ENCODE data around the gene MAU2. TPM values are rescaled to one million over a fixed set of nuclear protein-coding genes. Genes with fewer than 3 reads are reported as not detected.

MAU2 gene
- total RNA-seq, 2 experiments from 2014 or later = 67.0 to 67.4 TPM

DNA sequence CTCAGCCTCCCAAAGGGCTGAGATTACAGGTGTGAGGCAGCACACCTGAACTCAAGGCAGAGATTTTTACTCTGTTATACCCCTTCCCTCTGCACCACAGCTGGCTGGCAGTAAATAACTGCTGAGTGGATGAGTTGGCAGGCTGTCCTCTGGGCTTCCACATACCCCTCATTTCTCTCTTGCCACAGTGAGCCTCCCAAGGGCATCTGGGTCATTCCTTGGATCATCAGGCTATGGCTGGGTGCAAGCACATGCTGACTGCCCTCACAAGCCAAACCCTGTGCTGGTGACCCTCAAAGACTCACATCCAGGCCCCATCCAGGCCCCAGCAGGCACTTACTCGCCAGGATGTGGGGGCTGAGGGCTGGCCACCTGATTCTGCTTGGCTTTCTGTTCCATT, 4.5 kb upstream of the MAU2 start:
- no peak overlapping the region for H3K27ac Mint-ChIP-seq
- no peak for ATAC-seq
- POLR2A ChIA-PET = no interaction called here
- no peak overlapping the region for H3K4me3 Mint-ChIP-seq
- H3K4me1 Mint-ChIP-seq (ENCODE audit: low read depth) = peaks cover 21% of the 10 kb centered on the region
- CTCF ChIA-PET = interaction anchor here (1.1 kb wide), 1 partner anchor 173 kb away, joined by 3 read pairs; no protein-coding TSS in a partner anchor
- H3K9me3 Mint-ChIP-seq (ENCODE audit: insufficient read depth) = no peaks in the 10 kb centered on the region
- no peak for DNase-seq
- peaks cover 35% of the 10 kb centered on the region for H3K36me3 Mint-ChIP-seq (ENCODE audit: low read depth)
- no peaks in the 10 kb centered on the region for H3K27me3 Mint-ChIP-seq (ENCODE audit: low read depth)

DNA sequence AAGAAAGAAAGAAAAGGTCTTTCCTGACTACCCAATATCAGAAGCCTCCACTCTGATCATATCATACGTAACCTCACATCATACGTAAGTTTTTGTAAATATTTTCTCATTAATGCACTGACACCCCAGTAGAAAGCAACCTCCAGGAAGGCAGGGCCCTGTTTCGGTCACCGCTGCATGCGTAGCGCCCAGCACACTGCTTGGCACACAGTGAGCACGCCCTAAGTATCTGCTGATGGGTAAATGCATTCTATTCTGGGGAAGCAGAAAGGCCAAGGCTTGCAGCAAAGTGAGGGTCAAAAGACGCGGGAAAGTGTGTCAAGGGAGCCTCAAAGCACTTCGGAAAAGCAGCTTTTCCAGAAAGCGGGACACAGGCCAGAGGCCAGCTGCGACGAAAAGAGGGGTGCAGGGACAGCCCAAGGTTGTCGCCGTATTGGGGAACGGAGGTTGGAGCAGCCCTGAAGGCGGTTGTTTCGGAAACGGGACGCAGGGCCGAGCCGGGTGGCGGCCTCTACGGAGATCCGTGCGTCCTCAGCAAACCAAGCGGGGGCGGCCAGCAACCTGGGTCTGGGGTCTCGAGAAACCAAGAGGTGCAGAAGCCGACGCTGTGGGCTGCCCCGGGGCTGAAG, 783 bp upstream of the MAU2 start:
- H3K4me1 Mint-ChIP-seq (ENCODE audit: low read depth) = peaks cover 37% of the 10 kb centered on the region
- peaks cover 41% of the 10 kb centered on the region for H3K36me3 Mint-ChIP-seq (ENCODE audit: low read depth)
- ATAC-seq (peak; percentile 6), DNase-seq (peak; percentile 26)
- peak overlapping the region; percentile 100 for H3K27ac Mint-ChIP-seq
- H3K27me3 Mint-ChIP-seq (ENCODE audit: low read depth) = no peaks in the 10 kb centered on the region
- peak overlapping the region; percentile 97 for H3K4me3 Mint-ChIP-seq
- no peaks in the 10 kb centered on the region for H3K9me3 Mint-ChIP-seq (ENCODE audit: insufficient read depth)
- POLR2A ChIA-PET = no interaction called here
- CTCF ChIA-PET = no interaction called here

DNA sequence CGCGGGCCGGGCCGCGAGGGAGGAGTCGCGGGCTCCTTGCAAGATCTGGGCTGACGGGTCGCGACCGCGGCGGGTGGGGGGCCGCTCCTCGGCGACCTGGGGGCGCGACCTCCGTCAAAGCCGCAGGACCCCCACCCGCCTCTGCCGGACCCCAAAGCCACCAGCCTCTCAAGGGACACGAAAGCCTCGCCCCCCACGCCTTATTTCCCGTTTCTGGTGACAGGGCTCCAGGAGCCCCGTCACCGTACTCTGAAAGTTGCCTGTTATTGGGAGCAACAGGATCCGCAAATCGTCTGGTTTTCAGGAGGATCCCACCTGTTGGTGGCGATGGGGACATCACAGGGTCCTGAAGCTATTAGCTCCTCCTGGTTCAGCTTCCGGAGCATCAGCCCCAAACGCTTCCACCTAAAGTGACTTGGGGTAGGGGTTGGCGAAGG, 530 bp downstream of the MAU2 start:
- ATAC-seq (no peak), DNase-seq (peak; percentile 28)
- no peaks in the 10 kb centered on the region for H3K9me3 Mint-ChIP-seq (ENCODE audit: insufficient read depth)
- H3K4me3 Mint-ChIP-seq = peak overlapping the region; percentile 97
- peaks cover 35% of the 10 kb centered on the region for H3K4me1 Mint-ChIP-seq (ENCODE audit: low read depth)
- peak overlapping the region; percentile 100 for H3K27ac Mint-ChIP-seq
- POLR2A ChIA-PET = interaction anchor here (0.7 to 1.7 kb wide), 4 partner anchors 12 to 257 kb away, joined by 3 to 5 read pairs (median 4); partner anchors contain the start of genes NDUFA13, SLC25A42 and TSSK6
- CTCF ChIA-PET = interaction anchor here (0.9 to 2.6 kb wide), 3 partner anchors 13 to 169 kb away, joined by 4 to 12 read pairs (median 4); no protein-coding TSS in a partner anchor
- no peaks in the 10 kb centered on the region for H3K27me3 Mint-ChIP-seq (ENCODE audit: low read depth)
- H3K36me3 Mint-ChIP-seq (ENCODE audit: low read depth) = peaks cover 42% of the 10 kb centered on the region

DNA sequence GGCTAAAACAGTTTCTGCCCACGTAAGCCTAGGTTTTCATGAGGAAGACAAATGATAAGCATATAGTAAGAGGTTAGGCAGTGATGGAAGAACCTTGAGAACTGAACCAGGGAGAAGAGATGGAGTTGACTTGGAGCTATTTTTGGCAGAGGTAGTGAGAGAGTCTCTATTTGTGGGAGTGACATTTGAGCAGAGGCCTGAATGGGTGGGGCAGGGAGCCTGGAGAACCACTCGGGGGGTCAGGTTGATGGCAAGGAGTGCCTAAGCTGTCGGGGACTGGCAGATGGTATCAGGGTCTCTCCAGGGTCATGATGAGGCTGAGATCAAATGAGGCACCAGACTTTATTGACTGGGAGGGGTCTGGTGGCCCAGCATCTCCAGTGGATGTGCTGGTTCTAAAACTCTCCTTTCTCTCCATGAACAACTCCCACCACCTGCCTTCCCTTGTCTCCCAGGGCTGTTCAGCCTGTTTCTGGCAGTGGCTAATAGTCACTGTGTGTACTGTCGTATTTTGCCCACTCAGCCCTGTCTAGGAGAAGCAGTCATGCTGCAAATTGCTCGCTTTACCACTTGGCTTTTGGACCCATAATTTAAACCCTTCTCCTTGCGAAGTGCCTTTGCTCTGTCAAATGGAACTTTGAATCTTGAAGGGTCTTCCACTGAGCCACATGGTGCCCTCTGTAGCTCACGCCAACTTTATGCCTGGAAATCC, 3.6 kb downstream of the MAU2 start:
- peaks cover 38% of the 10 kb centered on the region for H3K4me1 Mint-ChIP-seq (ENCODE audit: low read depth)
- no peak for DNase-seq
- peak overlapping the region; percentile 5 for H3K27ac Mint-ChIP-seq
- ChIA-PET POLR2A (interaction anchor here (1.2 kb wide), 1 partner anchor 34 kb away, joined by 3 read pairs; no protein-coding TSS in a partner anchor), CTCF (interaction anchor here (1.5 kb wide), 1 partner anchor 41 kb away, joined by 3 read pairs; no protein-coding TSS in a partner anchor)
- peaks cover 42% of the 10 kb centered on the region for H3K36me3 Mint-ChIP-seq (ENCODE audit: low read depth)
- no peak overlapping the region for H3K4me3 Mint-ChIP-seq
- H3K27me3 Mint-ChIP-seq (ENCODE audit: low read depth) = no peaks in the 10 kb centered on the region
- no peaks in the 10 kb centered on the region for H3K9me3 Mint-ChIP-seq (ENCODE audit: insufficient read depth)
- no peak for ATAC-seq

DNA sequence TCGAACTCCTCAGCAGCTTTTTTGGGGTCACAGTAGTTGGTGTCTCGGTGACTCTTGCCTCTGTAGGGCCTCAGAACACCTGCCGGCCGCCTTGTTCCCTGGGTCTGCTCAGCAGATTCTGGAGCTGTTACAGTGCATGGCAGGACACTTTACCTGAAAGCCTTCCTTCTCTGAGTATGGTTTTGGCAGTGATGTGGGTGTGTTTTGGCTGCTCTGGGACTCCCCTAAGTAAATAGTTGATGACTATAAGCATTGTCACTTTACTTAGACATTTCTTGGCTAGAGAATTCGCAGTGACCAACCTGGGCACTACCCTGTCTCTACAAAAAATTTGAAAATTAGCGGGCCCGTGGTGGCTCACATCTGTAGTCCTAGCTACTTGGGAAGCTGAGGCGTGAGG, 7.0 kb downstream of the MAU2 start:
- no peak for DNase-seq
- ATAC-seq = no peak
- peaks cover 43% of the 10 kb centered on the region for H3K36me3 Mint-ChIP-seq (ENCODE audit: low read depth)
- no peak overlapping the region for H3K27ac Mint-ChIP-seq
- no peak overlapping the region for H3K4me3 Mint-ChIP-seq
- POLR2A ChIA-PET = no interaction called here
- H3K27me3 Mint-ChIP-seq (ENCODE audit: low read depth) = no peaks in the 10 kb centered on the region
- H3K4me1 Mint-ChIP-seq (ENCODE audit: low read depth) = peaks cover 28% of the 10 kb centered on the region
- CTCF ChIA-PET = no interaction called here
- H3K9me3 Mint-ChIP-seq (ENCODE audit: insufficient read depth) = no peaks in the 10 kb centered on the region

DNA sequence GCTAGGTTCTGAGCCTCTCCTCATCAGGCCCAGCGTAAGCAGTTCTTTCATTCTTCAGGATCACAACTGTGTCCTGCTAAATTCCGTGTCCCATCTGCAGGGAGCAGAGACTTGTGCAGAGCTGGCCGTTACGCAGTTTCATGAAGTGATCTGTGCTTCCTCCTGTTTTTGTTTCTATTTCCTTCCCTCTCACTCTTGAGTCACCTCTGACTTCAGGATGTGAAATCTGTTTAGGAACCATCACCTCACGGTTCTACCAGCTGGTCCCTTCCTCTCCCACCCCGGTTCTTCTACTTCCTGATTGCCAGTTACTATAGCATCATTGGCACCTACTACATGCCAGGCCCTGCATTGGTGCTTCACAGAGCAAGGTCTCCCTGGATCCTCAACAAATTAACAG, 8.5 kb downstream of the MAU2 start:
- ATAC-seq (peak; percentile 57), DNase-seq (peak; percentile 35)
- peaks cover 36% of the 10 kb centered on the region for H3K36me3 Mint-ChIP-seq (ENCODE audit: low read depth)
- CTCF ChIA-PET = no interaction called here
- peak overlapping the region; percentile 88 for H3K27ac Mint-ChIP-seq
- H3K9me3 Mint-ChIP-seq (ENCODE audit: insufficient read depth) = no peaks in the 10 kb centered on the region
- POLR2A ChIA-PET = no interaction called here
- peaks cover 23% of the 10 kb centered on the region for H3K4me1 Mint-ChIP-seq (ENCODE audit: low read depth)
- no peaks in the 10 kb centered on the region for H3K27me3 Mint-ChIP-seq (ENCODE audit: low read depth)
- peak overlapping the region; percentile 9 for H3K4me3 Mint-ChIP-seq

DNA sequence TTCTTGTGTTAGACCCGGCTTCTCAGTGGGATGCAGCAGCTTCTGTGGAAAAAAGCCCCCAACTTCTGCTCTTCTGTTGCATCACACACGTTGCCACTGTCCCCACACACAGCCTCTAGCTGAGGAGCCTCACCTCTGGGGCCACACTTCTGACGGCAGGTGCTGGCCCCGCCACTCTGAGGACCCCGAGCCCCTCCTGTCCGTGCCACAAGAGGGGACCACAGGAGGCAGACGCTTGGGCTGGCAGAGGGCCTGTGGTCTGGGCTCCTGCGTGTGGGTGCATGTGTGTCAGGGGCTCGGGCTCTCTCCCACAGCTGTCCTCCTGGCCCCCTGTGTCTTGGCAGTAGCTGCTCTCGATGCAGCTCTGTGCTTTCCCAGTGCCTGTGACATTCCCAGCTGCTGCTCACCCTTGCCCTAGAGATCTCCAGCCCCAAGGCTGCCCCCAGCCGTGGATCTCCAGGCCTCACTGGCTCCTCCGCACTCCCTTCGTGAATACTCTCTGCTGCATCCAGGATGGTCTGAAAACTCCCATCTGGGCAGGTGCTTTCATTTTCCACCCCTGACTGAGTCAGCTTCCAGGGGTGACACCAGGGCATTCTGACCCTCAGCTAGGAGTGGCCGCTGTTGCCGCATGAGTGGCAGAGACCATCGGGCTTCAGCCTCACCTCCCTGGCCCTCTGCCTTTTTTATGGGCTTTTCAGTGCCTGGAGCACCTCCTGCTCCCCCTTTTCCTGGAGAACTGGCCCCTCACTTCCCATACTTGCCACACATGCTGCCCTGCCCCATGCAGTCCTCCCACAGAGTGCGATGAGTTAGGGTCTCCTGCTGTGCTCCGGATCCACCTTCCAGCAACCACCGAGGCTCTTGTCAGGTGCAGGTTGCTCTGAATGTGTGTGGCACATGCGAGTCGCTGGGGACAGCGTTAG, 13.7 kb downstream of the MAU2 start:
- H3K36me3 Mint-ChIP-seq (ENCODE audit: low read depth) = peaks cover 25% of the 10 kb centered on the region
- no peaks in the 10 kb centered on the region for H3K9me3 Mint-ChIP-seq (ENCODE audit: insufficient read depth)
- no peak overlapping the region for H3K27ac Mint-ChIP-seq
- no peak overlapping the region for H3K4me3 Mint-ChIP-seq
- H3K4me1 Mint-ChIP-seq (ENCODE audit: low read depth) = peaks cover 2% of the 10 kb centered on the region
- H3K27me3 Mint-ChIP-seq (ENCODE audit: low read depth) = no peaks in the 10 kb centered on the region
- ChIA-PET CTCF (interaction anchor here (1.1 kb wide), 1 partner anchor 13 kb away, joined by 4 read pairs; no protein-coding TSS in a partner anchor), POLR2A (interaction anchor here (0.6 kb wide), 1 partner anchor 28 kb away, joined by 3 read pairs; no protein-coding TSS in a partner anchor)
- ATAC-seq (no peak), DNase-seq (no peak)

DNA sequence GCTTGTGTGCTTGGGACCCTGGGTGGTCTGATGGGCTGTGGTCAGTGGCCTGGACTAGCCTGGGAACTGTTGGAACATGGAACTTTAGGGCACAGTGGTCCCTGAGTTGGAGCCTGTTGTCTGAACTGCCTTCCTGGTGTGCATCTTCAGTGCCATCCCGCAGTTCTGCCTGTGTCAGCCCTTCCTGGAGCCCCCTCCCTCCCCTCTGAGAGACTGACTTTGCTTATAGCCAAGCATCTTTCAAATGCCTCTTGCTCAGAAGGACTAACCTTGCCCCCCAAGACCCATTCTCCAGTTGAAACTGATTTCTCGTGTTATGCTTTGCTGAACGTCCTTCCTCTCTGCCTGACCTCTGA, 14.3 kb downstream of the MAU2 start:
- no peak for DNase-seq
- H3K9me3 Mint-ChIP-seq (ENCODE audit: insufficient read depth) = no peaks in the 10 kb centered on the region
- H3K27ac Mint-ChIP-seq = peak overlapping the region; percentile 39
- H3K36me3 Mint-ChIP-seq (ENCODE audit: low read depth) = peaks cover 23% of the 10 kb centered on the region
- no peak for ATAC-seq
- CTCF ChIA-PET = no interaction called here
- no peaks in the 10 kb centered on the region for H3K4me1 Mint-ChIP-seq (ENCODE audit: low read depth)
- POLR2A ChIA-PET = interaction anchor here (1.0 kb wide), 1 partner anchor 35 kb away, joined by 4 read pairs; no protein-coding TSS in a partner anchor
- H3K4me3 Mint-ChIP-seq = no peak overlapping the region
- H3K27me3 Mint-ChIP-seq (ENCODE audit: low read depth) = no peaks in the 10 kb centered on the region

DNA sequence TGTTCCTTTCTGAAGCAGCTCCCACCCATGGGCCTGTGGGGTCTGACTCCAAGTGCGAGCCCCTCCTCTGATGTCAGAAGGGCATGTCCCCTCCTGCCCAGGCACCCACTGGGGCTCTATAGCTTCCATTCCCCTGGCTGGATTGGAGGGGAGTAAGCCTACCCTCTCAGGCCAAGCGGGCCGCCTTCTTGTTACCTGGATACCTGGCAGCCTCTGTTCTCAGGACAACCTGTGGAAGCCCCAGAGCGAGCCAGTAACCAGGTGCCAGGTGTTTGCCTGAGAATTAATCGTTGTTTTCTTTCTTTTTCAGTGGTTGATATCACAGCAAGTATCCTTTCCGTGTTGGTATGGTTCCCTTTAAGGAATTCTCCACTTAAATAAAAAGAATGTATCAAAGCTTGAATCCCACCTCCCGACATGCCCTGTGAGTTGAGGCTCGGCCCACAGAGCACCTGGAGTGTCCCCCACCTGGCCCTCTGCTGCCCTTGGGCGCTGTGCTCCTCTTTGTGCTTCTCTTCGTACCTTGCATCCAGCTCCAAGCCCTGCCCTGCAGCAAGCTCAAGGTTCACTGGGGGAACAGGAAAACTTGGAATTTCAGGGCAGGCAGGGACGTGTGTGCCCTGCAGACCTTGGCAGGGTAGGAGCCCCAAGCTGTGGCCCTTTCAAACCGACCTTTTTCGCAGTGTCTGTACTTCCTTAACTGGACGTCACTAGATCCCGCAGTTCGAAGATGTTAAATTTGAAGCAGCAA, 15.0 kb downstream of the MAU2 start:
- CTCF ChIA-PET = no interaction called here
- Mint-ChIP-seq H3K27ac (peak overlapping the region; percentile 46), H3K36me3 (ENCODE audit: low read depth) (peaks cover 23% of the 10 kb centered on the region), H3K9me3 (ENCODE audit: insufficient read depth) (no peaks in the 10 kb centered on the region), H3K4me1 (ENCODE audit: low read depth) (no peaks in the 10 kb centered on the region), H3K4me3 (no peak overlapping the region), H3K27me3 (ENCODE audit: low read depth) (no peaks in the 10 kb centered on the region)
- POLR2A ChIA-PET = interaction anchor here (1.0 kb wide), 1 partner anchor 35 kb away, joined by 4 read pairs; no protein-coding TSS in a partner anchor
- ATAC-seq (no peak), DNase-seq (no peak)

DNA sequence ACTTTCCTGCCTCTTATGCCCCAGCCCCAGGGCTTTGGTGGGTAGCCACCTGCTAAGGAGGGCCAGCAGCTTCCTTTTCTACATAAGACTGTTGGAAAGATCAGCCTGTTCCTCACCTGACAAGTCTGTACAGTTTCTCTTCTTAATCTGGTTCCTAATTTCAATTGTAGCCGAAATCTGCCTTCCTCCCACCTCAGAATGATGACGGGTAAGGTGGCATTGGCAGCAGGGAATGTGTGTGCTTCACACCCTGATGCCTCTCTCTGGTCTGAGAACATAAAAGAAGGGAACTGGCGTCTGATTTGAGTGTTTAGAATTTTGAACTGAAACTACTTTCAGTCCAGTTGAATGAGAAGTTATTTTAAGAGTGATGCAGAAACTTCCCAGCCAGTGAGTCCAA, 16.0 kb downstream of the MAU2 start:
- CTCF ChIA-PET = no interaction called here
- H3K9me3 Mint-ChIP-seq (ENCODE audit: insufficient read depth) = no peaks in the 10 kb centered on the region
- H3K4me3 Mint-ChIP-seq = no peak overlapping the region
- no peaks in the 10 kb centered on the region for H3K27me3 Mint-ChIP-seq (ENCODE audit: low read depth)
- POLR2A ChIA-PET = no interaction called here
- H3K4me1 Mint-ChIP-seq (ENCODE audit: low read depth) = no peaks in the 10 kb centered on the region
- ATAC-seq (no peak), DNase-seq (no peak)
- H3K36me3 Mint-ChIP-seq (ENCODE audit: low read depth) = peaks cover 21% of the 10 kb centered on the region
- no peak overlapping the region for H3K27ac Mint-ChIP-seq

DNA sequence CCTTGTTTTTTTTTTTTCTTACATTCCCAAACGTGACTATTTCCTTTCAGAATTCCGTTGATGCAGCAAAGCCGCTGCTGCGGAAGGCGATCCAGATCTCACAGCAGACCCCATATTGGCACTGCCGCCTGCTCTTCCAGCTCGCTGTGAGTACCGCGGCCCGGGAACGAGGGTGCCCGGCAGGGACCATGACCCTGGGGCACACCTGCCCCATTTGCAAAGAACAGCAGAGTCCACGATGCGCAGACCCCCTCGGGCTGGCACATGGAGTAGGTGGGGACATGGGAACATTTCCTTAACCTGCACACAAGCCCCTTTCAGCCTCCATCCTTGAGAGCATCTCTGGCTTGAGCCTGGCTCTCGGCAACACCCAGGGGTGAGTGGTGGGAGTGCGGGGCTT, 16.5 kb downstream of the MAU2 start:
- ATAC-seq (no peak), DNase-seq (no peak)
- Mint-ChIP-seq H3K4me1 (ENCODE audit: low read depth) (no peaks in the 10 kb centered on the region), H3K27me3 (ENCODE audit: low read depth) (no peaks in the 10 kb centered on the region), H3K9me3 (ENCODE audit: insufficient read depth) (no peaks in the 10 kb centered on the region), H3K36me3 (ENCODE audit: low read depth) (peaks cover 21% of the 10 kb centered on the region), H3K4me3 (no peak overlapping the region), H3K27ac (no peak overlapping the region)
- CTCF ChIA-PET = no interaction called here
- POLR2A ChIA-PET = no interaction called here
